Measurements from ENCODE around the gene ST3GAL6.

ST3GAL6 gene

GRCh38 chr3:98763076-98763475 is at the start of gene ST3GAL6:
Gene ST3GAL6 (plus strand): TSS chr3:98763340. CDS start chr3:98768441, 5,101 bp downstream.
- DNase-seq (ENCODE audit: low read depth), result no peak

DNA sequence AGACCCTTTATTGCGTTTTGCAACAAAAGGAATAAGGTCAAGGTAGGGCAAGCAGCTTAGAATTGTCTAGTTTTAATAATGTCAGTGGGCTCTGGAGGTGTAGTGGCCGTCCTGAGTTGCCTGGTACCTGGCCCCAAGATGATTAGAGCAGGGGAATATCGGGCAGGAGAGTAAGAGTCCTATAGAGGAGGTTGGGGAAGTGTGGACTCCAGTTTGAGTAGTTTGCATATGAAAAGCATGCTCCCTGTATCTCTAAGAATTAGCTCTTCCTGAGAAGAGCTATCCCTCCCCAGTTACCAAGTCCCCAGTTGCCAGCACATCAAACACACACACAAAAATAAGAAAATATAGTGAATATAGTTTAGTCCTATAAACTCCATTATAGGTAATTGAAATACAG is 49.2 kb upstream of the ST3GAL6 start:
- no peak for DNase-seq (ENCODE audit: low read depth)

- DNase-seq (ENCODE audit: low read depth), result no peak
These were observed 45.6 kb upstream of the ST3GAL6 start for GRCh38 chr3:98717584-98717983.

DNA sequence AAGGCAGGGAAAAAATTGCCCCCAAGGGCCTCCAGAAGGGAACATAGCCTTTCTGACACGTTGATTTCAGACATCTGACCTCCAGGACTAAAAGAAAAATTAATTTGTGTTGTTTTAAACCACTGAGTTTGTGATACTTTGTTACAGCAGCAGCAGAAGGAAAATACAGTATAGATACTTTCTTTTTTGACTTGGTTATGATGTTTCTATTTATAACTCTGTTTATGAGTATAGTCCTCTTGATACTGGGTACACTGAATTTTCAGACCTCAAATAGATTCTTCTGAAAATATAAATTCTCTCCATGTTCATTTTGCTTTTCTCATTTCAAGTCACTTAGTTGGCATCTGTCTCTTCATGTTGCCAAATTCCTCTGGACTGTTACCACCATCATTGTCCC is 44.4 kb upstream of the ST3GAL6 start:
- DNase-seq (ENCODE audit: low read depth), result no peak

DNA sequence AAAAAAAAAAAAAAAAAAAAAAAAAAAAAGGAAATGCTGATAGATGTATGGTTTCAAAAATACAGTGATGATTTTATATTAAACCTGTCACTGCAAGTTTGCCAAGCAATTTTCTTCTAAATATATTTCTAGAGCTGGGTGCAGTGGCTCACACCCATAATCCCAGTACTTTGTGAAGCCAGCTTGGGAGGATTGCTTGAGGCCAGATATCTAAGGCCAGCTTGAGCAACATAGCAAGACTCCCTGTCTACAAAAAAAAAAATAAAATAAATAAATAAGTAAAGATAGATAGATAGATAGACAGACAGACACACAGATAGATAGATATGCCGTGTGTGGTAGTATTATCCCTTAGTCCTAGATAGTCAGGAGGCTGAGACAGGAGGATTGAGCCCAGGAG is 41.4 kb upstream of the ST3GAL6 start:
- DNase-seq (ENCODE audit: low read depth), result no peak

DNA sequence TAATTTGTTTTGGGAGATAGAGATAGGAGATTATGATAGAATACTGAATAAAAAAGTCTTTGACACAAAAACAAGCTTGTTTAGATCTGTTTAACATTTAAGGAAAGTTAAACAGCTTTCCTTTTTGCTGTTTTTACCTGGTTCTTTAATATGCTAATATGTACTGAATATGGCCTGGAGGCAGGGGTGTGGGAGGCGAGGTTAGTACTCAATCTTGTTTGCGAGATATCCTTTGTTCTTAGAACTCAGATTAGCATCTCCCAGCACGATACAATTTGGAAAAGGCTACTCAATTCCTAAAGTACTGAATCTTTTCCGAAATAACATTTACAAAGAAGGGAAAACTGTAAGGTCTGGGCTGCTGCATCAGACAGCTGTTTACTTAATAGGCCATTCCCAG is 40.8 kb upstream of the ST3GAL6 start:
- no peak for DNase-seq (ENCODE audit: low read depth)

DNA sequence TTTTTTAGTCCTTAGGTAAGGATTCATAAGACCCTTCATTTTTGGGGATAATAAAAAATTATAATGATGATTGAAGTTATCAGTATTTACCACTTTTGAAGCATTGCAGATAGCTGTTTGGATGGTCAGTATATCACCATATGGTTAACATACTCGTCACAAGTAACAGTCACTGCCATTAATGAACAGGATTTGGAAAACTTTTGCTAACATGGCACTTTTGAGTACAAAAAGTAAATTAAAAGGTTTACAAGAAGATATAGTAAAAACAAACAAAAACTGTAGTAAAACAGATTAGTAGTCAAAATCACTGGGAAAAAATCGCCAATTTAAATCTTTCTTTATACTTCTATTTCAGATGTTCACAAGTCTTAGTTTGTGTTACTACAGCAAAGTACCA is 37.8 kb upstream of the ST3GAL6 start:
- DNase-seq (ENCODE audit: low read depth), result no peak

- no peak for DNase-seq (ENCODE audit: low read depth)
These were observed 37.1 kb upstream of the ST3GAL6 start for GRCh38 chr3:98726084-98726483.

DNA sequence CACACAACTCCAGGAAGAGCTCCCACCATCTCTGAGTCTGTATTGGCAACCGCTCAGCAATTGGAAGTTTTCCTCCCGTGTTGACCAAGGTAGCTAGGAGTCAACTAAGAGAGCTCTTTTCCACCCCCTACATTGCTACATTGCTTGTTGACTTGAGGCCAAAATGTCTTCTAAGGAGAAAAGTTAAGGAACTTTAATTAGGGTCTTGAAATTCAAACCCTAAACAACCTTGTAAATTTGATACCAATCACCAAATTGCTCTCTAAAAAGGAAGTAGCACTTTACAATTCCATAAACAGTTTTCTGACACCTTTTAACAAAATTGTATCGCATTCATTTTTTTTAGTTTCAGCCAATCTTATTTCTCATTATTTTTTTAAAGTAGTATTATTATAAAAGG is 35.5 kb upstream of the ST3GAL6 start:
- no peak for DNase-seq (ENCODE audit: low read depth)

DNA sequence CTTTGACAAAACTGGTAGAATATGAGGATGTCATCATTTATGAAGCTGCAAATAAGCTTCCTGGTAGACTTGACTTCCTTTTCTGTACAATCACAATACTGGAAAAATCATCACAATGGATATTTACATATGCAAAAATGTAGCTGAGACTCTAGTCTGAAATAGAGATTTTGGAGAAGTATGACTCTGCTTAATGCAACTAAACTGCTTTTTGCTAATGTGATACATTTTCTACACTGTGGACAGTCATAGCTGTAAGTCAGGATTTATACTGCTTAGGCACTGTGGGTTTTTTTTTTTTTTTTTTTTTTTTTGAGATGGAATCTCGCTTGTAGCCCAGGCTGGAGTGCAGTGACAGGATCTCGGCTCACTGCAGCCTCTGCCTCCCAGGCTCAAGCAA is 34.5 kb upstream of the ST3GAL6 start:
- no peak for DNase-seq (ENCODE audit: low read depth)

- no peak for DNase-seq (ENCODE audit: low read depth)
These were observed 32.8 kb upstream of the ST3GAL6 start for GRCh38 chr3:98730338-98730737.

GRCh38 chr3:98730886-98731537 is 32.1 kb upstream of the ST3GAL6 start:
- DNase-seq (ENCODE audit: low read depth), result no peak

DNA sequence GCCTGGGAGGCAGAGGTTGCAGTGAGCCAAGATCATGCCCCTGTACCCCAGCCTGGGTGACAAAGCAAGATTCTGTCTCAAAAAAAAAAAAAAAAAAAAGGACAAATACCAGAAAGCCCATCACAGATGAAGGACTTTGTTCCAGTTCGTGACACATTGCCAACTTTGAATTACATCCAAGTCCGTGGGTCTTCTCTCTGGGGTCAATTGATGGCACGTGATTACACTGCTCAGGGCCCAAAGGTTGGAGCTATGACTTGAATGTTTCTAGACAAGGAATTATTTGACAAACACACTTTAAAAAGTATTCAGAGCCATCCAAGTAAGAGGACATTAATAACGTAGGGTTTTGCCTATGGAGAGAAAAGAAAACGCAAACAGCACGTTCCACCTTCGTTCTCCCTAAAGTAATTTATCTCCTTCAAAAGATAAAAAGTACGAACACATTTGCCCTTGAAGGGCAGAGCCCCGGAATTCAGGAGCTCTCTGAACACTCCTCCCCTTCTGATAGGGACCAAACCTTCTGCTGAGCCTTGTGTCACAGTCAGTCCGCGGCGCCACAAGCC is 31.3 kb upstream of the ST3GAL6 start:
- no peak for DNase-seq (ENCODE audit: low read depth)

- DNase-seq (ENCODE audit: low read depth), result no peak
These were observed 30.7 kb upstream of the ST3GAL6 start for GRCh38 chr3:98732286-98733052.

DNA sequence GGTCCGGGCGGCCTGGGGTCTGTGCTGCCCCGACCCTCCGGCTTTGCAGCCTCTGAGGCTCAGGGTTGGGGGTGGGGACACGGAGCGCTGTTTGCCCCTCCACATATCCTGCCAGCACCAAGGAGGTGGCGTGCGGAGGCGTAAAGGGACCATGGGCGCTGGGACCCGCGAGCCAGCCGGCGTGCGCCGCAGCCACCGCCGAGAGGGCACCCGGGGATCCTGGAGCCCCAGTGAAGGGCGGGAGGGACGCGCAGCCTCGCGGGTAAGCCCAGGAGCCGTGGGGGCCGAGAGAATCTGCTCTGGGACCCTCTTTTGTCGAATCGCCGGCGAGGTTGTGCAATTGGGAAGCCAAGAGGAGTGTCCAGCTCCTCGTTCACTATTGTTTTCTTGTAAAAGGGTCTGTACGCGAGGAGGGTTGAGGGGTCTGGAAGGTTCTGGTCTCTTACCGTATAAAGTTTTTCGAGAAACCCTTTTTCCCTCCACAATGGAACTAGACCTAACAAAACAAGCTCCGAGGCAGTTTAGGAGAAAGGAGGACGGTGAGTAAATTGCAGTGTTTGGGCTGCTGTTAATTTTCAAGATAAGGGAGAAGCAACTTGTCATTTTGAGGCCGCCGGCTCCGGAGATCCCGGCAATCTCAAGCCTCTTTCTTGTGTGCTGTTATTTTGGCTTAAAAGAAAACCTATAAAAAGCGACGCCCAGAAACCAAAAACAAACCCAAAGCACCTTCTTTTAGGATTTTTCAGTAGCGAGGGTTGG is 29.9 kb upstream of the ST3GAL6 start:
- no peak for DNase-seq (ENCODE audit: low read depth)

DNA sequence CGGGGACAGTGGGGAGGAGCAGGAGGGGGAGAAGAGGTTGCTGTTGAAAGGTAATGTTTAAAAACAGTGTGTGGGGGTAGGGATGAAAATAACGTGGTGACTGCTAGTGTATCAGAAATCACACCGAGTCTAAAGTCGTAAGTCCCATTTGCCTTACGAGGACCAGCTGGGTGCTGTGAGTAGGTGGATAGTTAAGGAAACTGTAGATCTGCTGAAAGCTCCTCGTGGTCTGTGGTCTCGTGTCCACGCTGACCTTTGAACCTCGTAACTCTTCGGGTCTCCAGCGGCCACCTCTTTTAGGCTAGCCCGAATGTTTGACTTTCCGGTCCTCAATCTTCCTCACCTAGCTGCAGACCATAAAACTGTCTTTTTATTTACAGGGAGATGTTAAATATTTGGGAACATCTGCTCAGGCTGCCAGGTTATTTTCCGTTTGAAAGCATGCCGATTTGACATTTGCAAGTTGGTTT is 29.3 kb upstream of the ST3GAL6 start:
- no peak for DNase-seq (ENCODE audit: low read depth)

DNA sequence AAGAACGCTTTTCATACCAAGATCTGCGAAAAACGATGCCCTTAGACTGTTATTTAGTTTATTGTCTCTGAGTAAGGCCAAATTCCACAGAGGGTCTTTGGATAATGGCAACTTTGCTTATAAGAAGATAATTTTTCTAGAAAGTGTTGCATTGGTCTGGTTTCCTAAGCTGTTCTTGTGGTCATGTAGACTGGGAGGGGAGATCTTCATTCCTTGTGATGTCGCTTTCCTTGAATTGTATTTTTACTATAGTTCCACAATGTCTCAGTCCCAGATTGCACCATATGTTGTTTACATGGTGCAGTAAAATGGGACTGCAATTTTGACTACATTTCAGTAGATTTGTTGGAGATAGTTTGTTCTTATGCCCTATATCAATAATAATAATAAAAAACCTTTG is 28.8 kb upstream of the ST3GAL6 start:
- DNase-seq (ENCODE audit: low read depth), result no peak

GRCh38 chr3:98734735-98735134 is 28.4 kb upstream of the ST3GAL6 start:
- DNase-seq (ENCODE audit: low read depth), result no peak

DNA sequence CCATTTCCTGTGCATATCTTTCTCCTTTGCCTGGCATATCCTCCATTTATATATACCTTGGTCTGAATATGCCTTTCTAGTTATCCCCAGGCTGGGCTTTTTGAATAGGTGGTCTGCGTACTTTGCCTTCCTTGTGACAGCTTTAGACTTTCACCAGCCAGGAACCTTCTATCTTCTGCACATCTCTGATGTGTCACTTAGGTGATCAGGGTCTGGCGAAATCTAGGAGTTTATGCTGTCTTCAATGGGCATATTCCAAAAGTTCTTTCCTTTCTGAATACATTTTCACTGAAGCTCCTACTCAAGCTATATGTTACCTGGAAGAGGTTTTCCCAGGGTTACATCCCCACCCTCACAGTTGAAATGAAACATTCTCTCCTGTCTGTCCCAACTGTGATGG is 27.8 kb upstream of the ST3GAL6 start:
- no peak for DNase-seq (ENCODE audit: low read depth)

DNA sequence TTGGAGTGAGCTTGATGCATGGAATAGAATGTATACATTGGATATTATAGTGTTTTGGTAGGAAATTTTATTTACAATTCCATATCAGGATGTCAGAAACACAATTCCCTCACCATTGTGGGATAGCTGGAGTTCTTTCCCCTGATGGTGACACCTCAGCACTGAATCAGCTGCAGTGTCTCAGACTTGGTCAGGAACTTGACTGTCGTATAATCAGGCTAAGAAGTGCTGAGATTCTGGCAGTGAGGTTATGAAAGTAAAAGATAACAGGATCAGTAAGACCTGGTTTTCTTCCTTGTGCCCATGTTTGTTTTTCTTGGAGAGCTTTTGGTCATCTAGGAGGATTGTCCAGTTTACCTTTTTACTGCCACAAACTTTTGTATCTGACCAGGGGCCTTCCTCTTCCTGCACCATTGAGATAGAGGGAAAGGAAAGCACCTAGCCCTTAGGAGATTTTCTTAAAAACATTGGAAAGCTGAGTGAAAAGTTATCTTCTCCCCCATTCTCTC is 27.3 kb upstream of the ST3GAL6 start:
- no peak for DNase-seq (ENCODE audit: low read depth)

DNA sequence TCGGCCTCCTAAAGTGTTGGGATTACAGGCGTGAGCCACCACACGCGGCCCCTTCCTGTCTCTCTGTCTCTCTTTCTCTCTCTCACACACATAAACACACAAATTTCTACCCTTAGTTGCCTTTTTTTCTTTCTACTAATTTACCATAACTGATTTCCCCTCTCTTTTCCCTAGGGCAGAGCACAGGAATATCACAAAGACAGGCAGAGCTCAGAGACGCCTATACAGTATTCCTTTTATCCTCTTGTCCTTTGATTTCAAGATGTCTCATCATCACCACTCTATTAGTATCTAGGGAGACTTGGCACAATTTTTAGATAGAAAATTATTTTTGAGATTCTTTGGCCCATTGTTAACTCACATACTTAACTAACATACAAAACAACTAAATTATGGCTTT is 25.8 kb upstream of the ST3GAL6 start:
- DNase-seq (ENCODE audit: low read depth), result no peak

DNA sequence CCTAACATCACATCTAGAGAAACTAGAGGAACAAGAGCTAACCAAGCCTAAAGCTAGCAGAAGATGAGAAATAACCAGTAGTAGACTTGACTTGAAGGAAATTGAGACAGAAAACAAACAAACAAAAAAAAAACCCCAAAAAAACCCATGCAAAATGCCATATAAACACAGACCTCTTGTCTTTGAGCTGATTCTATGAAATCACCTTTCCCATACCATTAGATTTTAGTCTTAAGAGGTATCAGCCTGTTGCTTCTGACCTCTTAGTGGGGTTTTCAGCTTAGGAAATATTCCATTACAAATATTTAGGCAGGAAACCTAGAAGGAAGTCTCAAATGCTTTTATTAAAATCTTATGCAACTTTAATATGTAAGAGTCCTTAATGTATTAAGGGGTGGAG is 23.9 kb upstream of the ST3GAL6 start:
- no peak for DNase-seq (ENCODE audit: low read depth)

Data from fibroblast of the conjunctiva (primary cell).